Liver (tissue), 3 donors: ENCODE results near the gene MYO1H.

ENCODE experiments used
- CTCF ChIP-seq: fragments of 150-350 bp; IDR thresholded peaks from 2 replicates; pipeline ENCODE4 v1.5.1; 2017; ENCODE audit warnings: improper control_type of control experiment, low read depth, low read length; ENCODE audit not compliant: missing input control
- EGR1 ChIP-seq, 2 donors: IDR thresholded peaks; 2 replicates each; pipeline ENCODE4 v1.6.1; 2016 to 2018; ENCODE audit warnings: antibody characterized with exemption in 2 of 2, low read depth in 2 of 2
- FOXA1 ChIP-seq: IDR thresholded peaks from 2 replicates; pipeline ENCODE4 v1.6.1; 2016; ENCODE audit warnings: antibody characterized with exemption
- GABPA ChIP-seq, 2 donors: IDR thresholded peaks in 1 of 2; conservative IDR thresholded peaks in 1 of 2; 2 replicates each; pipeline ENCODE4 v1.6.1; 2016; ENCODE audit warnings: antibody characterized with exemption in 2 of 2, mild to moderate bottlenecking in 1 of 2, moderate library complexity in 1 of 2
- HNF4A ChIP-seq, 2 donors: conservative IDR thresholded peaks; 2 replicates each; pipeline ENCODE4 v1.6.1; 2016; ENCODE audit warnings: antibody characterized with exemption in 2 of 2, mild to moderate bottlenecking in 2 of 2
- JUND ChIP-seq, 2 donors: IDR thresholded peaks; 2 replicates each; pipeline ENCODE4 v1.6.1; 2016; ENCODE audit warnings: antibody characterized with exemption in 2 of 2
- MAX ChIP-seq: IDR thresholded peaks from 2 replicates; pipeline ENCODE4 v1.6.1; 2016; ENCODE audit warnings: antibody characterized with exemption
- RAD21 ChIP-seq, 2 donors: IDR thresholded peaks; 2 replicates each; pipeline ENCODE4 v1.6.1; 2016; ENCODE audit warnings: antibody characterized with exemption in 2 of 2, mild to moderate bottlenecking in 2 of 2
- REST ChIP-seq: IDR thresholded peaks from 2 replicates; pipeline ENCODE4 v1.6.1; 2016; ENCODE audit warnings: antibody characterized with exemption, mild to moderate bottlenecking
- RXRA ChIP-seq, 2 donors: IDR thresholded peaks; 2 replicates each; pipeline ENCODE4 v1.6.1; 2017 to 2018; ENCODE audit warnings: antibody characterized with exemption in 2 of 2, mild to moderate bottlenecking in 1 of 2
- SP1 ChIP-seq: IDR thresholded peaks from 2 replicates; pipeline ENCODE4 v1.6.1; 2018; ENCODE audit warnings: antibody characterized with exemption, mild to moderate bottlenecking
- TAF1 ChIP-seq: conservative IDR thresholded peaks from 2 replicates; pipeline ENCODE4 v1.6.1; 2016; ENCODE audit warnings: antibody characterized with exemption, mild to moderate bottlenecking
- YY1 ChIP-seq: IDR thresholded peaks from 2 replicates; pipeline ENCODE4 v1.6.1; 2016; ENCODE audit warnings: antibody characterized with exemption, mild to moderate bottlenecking
- donor health status: healthy.
- donor health status: healthy.

- no peak for TF ChIP-seq CTCF
- TF ChIP-seq GABPA (IDR thresholded peaks at IDR 0.05 in 1 of 2, conservative IDR thresholded peaks at IDR 0.05 in 1 of 2): no peak
- no peak for TF ChIP-seq YY1
- TF ChIP-seq RAD21 (IDR thresholded peaks at IDR 0.05): no peak
- no peak for TF ChIP-seq TAF1
- TF ChIP-seq MAX: no peak
- TF ChIP-seq FOXA1: no peak
- TF ChIP-seq HNF4A (conservative IDR thresholded peaks at IDR 0.05): no peak
- no peak for TF ChIP-seq REST
- no peak for TF ChIP-seq RXRA (IDR thresholded peaks at IDR 0.05)
- no peak for TF ChIP-seq SP1
- TF ChIP-seq JUND (IDR thresholded peaks at IDR 0.05): no peak
- TF ChIP-seq EGR1 (IDR thresholded peaks at IDR 0.05; ENCODE audit: low read depth in 2 of 2): no peak
Measured at GRCh38 chr12:109307051-109307450, 40.6 kb upstream of the MYO1H start.
